LNCAP (cell line): ENCODE measurements around the gene HLA-B.

ENCODE experiments used
- CTCF ChIP-seq: fragments of 450-650 bp; IDR thresholded peaks from 2 replicates; pipeline ENCODE4 v1.5.1; 2017; ENCODE audit warnings: mild to moderate bottlenecking

Gene HLA-B

GRCh38 chr6:31339210-31339609, 17.8 kb downstream of the HLA-B start:
- TF ChIP-seq CTCF, result no peak

- TF ChIP-seq CTCF, result no peak
Observed at GRCh38 chr6:31336896-31337496, 20.0 kb downstream of the HLA-B start.

GRCh38 chr6:31332637-31333602, 24.1 kb downstream of the HLA-B start:
- TF ChIP-seq CTCF, result no peak

- TF ChIP-seq CTCF, result no peak
Observed at GRCh38 chr6:31328355-31328960, 28.5 kb downstream of the HLA-B start.

- TF ChIP-seq CTCF, result no peak
Observed at GRCh38 chr6:31321820-31322219, 35.2 kb downstream of the HLA-B start.

GRCh38 chr6:31321005-31321707, 35.8 kb downstream of the HLA-B start:
- no peak for TF ChIP-seq CTCF

GRCh38 chr6:31317036-31317435, 39.9 kb downstream of the HLA-B start:
- no peak for TF ChIP-seq CTCF
